GM12801 (cell line): ENCODE data around the gene FBXO30.

ENCODE experiments used
- TF ChIP-seq, protein P1 (sequence below): IDR thresholded peaks from one replicate; pipeline ENCODE4 v1.5.1; 2011; ENCODE audit warnings: control low read depth; ENCODE audit not compliant: insufficient read length; ENCODE audit errors: extremely low read depth

FBXO30 gene

DNA sequence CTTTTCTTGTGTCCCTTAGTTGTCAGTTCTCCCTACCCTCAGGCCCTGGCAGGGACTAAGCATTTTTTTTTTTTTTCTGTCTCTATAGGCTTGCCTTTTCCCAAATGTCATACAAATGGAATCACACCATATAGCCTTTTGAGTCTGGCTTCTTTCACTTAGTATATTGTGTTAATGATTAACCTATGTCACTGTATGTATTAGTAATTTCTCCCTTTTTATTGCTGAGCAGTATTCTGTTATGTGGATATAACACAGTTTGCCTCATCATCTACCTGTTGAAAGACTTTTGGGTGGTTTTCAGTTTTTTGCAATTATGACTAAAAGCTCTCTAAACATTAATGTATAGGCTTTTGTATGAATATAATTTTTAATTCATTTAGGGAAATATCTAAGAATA lies 16.0 kb upstream of the FBXO30 start:
- TF ChIP-seq, protein P1, sequence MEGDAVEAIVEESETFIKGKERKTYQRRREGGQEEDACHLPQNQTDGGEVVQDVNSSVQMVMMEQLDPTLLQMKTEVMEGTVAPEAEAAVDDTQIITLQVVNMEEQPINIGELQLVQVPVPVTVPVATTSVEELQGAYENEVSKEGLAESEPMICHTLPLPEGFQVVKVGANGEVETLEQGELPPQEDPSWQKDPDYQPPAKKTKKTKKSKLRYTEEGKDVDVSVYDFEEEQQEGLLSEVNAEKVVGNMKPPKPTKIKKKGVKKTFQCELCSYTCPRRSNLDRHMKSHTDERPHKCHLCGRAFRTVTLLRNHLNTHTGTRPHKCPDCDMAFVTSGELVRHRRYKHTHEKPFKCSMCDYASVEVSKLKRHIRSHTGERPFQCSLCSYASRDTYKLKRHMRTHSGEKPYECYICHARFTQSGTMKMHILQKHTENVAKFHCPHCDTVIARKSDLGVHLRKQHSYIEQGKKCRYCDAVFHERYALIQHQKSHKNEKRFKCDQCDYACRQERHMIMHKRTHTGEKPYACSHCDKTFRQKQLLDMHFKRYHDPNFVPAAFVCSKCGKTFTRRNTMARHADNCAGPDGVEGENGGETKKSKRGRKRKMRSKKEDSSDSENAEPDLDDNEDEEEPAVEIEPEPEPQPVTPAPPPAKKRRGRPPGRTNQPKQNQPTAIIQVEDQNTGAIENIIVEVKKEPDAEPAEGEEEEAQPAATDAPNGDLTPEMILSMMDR: no peak

DNA sequence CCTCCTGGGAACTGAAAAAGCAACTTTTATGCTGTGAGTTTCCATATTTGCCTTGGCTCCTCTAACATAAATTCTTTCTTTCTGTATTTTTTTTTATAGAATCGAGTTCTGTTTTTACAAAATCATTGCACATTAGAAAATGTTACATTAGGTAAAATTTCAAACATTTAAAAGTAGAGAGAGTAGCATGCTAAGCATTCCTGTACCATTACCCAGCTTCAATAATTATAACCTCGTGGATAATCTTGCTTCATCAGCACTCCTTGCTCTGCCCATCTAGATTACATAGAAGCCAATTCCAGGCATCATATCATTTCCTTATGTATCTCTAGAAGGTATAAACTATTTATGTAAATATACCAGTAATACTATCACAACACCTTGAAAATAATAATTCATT lies 15.4 kb upstream of the FBXO30 start:
- TF ChIP-seq, protein P1: no peak

DNA sequence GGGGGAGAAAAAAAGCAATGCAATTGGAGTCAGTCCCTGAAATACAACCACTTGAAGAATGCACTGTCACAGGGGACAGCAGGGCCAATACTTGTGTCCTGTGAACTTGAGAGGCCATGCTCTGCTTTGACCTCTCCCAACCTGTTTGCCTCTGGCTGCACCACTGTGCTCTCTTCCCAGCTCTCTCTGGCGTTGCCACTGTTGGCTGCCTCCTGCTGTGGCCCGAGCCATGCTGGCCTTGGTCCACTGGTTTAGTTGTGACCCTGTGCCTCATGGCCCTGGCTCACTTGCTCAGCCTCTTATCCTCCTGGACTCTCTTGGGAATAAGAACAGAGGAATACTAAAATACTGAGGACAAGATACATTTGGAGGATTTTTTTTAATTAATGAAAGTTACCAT lies 14.5 kb upstream of the FBXO30 start:
- TF ChIP-seq, protein P1: no peak

DNA sequence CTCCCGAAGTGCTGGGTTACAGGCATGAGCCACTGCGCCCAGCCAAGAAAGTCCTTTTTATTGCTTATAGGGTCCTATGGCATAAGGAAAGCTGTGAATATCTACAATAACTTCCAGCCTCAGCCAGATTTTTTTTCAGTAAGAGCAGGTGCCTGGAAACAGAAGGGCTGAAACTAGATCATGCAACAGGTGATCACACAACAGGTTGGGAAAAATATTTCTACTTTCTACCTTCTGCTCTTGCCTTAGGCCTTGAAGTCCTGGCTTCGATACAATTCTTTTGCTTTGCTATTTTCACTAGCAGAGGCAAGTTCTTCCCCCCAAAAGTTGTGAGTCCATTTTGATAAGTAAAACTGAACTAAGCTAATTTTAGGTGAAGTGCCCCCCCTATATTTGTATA lies 9.7 kb upstream of the FBXO30 start:
- TF ChIP-seq, protein P1: no peak

DNA sequence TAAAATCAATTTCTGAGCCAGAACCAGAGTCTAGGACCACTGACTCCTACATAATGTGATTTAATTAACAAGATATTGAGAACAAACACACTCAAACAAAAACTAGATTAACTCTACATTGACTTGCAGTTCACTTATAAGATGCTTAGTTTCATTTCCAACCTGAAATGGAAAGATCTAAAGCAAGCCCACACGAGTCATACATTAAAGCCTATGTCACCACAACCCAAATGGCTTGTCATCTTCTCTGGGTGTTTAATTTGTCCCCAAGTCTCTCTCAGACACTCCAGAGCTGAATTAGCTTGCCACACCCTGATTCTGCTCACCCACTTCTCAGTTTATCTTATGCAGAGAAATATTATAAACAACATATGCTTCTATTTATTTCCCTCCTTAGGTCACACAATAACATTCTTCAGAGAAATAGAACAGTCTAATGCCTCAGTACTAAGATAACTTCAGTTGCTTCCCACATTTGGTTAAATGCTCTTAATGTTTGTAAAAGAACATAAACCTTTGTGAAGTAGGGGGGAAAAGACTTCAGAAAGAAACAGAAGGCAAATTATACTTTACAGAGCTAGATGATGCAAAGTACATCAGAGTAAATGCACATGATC lies 8.8 kb upstream of the FBXO30 start:
- TF ChIP-seq, protein P1: no peak

DNA sequence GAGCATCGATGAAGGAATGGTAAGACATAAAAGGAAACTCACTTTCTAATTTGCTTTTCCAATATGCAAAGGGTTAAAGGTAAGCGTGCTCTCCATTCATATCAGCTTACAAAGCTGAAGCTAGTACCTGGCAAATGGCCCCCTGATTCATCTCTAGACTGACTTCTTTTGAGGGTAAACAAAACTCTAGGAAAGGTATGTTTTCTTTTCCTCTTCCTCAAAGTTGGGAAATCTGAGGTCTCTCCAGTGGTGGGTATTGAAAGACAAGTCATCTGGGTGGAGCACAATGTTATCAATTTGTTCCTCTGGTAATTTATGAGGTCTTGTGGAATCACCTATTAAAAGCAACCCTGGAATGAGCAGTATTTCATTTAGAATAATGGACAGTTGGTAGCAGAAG lies 7.9 kb upstream of the FBXO30 start:
- TF ChIP-seq, protein P1: no peak

DNA sequence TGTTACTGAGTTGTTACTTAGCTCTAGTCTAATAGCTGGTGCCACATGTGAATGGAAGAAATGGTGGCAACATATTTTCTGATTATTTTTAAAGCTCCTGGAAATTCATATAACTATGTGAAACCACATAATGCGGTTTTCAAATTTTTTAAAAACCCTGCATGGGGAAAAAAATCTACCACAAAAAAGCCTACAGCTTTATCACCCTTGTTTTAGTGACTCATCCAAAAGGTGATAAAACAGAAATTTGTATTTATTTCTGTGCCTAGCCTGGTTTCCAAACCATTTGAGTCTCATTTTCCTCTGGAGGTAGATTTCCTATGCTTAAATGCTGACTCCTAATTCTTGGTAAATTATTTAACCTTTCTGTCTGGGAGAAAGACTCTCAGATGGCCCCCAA lies 5.4 kb upstream of the FBXO30 start:
- TF ChIP-seq, protein P1: no peak

DNA sequence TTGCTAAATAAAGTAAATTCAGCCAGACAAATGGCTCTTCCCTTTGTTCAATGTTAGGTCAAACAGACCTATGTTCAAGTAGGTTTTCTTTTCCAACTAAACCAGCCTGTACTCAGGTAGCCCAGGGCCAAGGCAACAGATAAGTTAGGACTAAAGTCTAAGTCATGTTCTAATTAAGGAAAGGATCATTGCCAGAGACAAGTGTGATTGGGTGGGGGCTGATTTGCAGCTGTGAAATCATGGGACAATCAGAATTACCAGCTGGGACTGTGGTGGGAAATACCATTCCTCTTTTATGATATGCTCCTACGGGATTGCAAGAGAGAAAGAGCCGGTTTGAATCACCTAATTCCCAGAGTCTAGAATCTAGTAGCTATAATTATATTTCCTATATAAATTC lies 4.2 kb upstream of the FBXO30 start:
- TF ChIP-seq, protein P1: no peak
